NCI-H345 treated with DMSO at 0.1 percent for 48 hours (cell line): ENCODE results near the gene APAF1.
A peak's percentile ranks its signal among the peaks of the same experiment; 100 is the strongest.
"Not testable (repeated sequence)": the region's sequence is repeated elsewhere in the genome, so short reads cannot be mapped to it uniquely, and the experiment has no call there.

Experiments used
- DNase-seq: peaks from one replicate; lab custom pipeline; 2025; ENCODE audit not compliant: unreplicated experiment; lab: John Stamatoyannopoulos, UW

Gene APAF1

GRCh38 chr12:98644712-98645571 lies at the start of gene APAF1, which contains the start of gene IKBIP:
Gene APAF1 (plus strand): TSS chr12:98645290. CDS start chr12:98648360, 3,070 bp downstream.
Gene IKBIP (minus strand): TSS chr12:98644788. CDS start chr12:98644701, 87 bp downstream.
- DNase-seq, result peak; percentile 94

DNA sequence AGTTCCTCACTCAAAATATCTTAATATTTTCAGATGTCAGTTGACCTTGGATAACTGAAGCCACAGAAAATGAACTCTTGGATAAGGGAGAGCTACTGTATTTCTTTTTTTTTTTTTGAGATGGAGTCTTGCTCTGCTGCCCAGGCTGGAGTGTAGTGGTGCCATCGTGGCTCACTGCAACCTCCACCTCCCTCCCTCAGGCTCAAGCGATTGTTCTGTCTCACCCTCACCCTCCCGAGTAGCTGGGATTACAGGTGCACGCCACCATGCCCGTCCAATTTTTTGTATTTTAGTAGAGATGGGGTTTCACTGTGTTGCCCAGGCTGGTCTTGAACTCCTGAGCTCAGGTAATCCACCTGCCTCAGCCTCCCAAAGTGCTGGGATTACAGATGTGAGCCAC lies 47.8 kb upstream of the APAF1 start:
- not testable (repeated sequence) for DNase-seq

DNA sequence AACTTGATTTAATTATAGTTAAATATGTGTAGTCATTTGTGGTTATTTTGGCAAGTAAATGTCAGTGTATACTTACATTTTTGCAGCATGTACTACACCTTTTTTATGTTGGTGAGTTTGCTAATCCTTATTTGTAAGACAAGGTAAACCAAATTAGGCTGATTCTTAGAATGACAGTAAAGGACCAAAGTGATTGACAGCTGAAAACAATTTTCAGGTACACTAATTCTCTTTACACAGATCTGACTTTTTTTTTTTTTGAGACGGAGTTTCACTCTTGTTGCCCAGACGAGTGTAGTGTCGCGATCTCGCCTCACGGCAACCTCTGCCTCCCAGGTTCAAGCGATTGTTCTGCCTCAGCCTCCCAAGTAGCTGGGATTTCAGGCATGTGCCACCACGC lies 43.2 kb upstream of the APAF1 start:
- no peak for DNase-seq

DNA sequence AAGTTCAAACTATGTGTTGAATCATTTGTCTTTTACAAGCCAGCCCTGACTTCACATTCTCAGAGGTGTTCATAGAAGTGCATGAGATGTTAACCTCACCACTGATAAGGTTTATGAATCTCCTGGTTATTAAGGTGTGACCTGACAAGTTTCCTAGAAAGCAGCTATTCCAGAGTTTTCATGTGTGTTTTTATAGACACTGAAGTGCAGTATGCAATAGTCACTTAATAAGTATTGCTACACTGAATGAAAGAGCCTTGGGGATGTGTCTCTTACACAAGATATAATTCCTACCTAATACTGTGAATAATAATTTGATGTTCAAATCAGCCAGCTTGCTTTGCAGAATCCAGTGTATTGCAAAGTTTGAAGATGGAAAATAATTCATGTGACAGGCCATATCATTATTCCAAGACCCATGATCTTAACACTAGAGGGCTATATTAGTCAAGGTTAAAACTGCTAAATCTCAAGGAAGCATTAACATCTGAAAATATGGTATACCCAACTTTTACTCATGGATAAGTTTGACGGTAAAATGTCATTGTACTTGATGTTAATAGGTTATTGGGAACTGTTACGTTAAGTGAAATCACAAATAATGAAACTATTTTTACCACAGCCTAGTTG lies 38.6 kb upstream of the APAF1 start:
- no peak for DNase-seq

DNA sequence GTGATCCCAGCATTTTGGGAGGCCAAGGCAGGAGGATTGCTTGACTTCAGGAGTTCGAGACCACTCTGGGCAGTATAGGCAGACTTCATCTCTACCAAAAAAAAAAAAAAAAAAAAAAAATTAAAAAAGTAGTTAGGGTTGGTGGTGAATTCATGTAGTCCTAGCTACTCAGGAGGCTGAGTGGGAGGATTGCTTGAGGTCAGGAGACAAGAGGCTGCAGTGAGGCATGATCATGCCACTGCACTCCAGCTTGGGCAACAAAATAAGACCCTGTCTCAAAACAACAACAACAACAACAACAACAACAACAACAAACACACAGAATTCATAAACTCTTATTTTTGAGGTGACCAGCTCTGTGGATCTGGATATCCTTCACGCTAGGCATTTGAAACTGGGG lies 34.5 kb upstream of the APAF1 start:
- no peak for DNase-seq

- DNase-seq, result no peak
These were observed 32.3 kb upstream of the APAF1 start for GRCh38 chr12:98612696-98613334.

- DNase-seq, result no peak
These were observed 26.1 kb upstream of the APAF1 start for GRCh38 chr12:98618952-98619351.

- DNase-seq, result peak; percentile 60
These were observed 9.3 kb upstream of the APAF1 start for GRCh38 chr12:98635657-98636323.

DNA sequence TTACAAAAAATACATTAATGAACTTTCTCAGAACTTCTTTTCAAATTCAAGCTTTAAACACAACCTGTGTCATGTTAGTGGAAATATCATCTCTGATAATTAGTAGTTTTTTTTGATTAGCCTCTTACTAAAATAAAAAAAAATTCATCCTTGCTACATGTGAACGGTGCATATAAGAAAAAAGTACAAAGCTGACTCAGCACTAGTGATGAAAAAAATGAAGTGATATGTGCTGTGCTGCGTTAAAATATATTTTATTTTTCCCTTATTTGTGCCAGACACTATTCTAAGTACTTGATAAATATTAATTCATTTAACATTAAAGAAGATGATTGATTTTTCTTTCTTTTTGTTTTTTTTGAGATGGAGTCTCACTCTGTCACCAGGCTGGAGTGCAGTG lies 8.0 kb upstream of the APAF1 start:
- DNase-seq, result no peak

- no peak for DNase-seq
These were observed 7.1 kb upstream of the APAF1 start for GRCh38 chr12:98638009-98638408.

DNA sequence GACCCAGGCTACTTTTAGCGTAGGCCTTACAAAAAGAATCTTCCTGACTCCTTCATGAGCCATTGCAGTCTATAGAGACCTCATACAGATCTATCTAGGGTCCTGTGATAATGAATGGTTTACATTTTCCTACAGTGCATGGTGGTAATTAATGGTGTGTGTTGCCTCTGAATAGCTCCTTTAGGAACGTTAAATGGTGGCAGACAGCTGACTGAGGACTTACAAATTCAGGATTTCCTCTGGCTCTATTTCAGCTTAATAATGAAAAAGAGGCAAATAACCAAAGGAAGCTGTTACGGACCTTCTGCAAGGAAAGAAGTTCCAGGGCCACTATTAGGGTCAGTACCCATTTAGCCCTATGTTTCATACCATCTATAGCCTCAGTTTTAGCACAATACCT lies 5.6 kb upstream of the APAF1 start:
- no peak for DNase-seq

DNA sequence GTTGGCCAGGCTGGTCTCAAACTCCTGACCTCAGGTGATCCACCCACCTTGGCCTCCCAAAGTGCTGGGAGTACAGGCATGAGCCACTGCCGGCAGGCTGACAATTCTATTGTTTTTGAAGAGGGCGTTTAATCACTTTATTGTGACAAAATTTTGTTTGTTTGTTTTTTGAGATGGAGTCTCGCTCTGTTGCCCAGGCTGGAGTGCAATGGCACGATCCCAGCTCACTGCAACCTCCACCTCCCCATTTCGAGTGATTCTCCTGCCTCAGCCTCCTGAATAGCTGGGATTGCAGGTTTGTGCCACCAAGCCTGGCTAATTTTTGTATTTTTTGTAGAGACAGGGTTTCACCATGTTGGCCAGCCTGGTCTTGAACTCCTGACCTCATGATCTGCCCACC lies 2.3 kb upstream of the APAF1 start:
- not testable (repeated sequence) for DNase-seq

DNA sequence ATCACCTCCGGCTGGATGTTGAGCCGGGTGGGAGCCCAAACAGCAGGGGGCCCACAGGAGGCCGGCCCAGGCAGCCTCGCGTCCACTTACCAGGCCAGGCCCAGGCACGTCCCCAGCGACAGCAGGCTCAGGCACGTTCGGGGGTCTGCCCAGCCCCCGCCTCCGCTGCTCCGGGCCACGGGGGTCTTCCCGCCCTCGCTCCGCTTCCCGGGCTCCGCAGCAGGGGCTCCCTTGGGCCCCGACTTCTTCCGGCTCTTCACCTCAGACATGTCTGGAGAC lies 718 bp upstream of the APAF1 start:
- peak; percentile 45 for DNase-seq

GRCh38 chr12:98645572-98646067 lies 530 bp downstream of the APAF1 start:
- DNase-seq, result no peak

GRCh38 chr12:98646294-98647090 lies 1.4 kb downstream of the APAF1 start:
- DNase-seq, result no peak

DNA sequence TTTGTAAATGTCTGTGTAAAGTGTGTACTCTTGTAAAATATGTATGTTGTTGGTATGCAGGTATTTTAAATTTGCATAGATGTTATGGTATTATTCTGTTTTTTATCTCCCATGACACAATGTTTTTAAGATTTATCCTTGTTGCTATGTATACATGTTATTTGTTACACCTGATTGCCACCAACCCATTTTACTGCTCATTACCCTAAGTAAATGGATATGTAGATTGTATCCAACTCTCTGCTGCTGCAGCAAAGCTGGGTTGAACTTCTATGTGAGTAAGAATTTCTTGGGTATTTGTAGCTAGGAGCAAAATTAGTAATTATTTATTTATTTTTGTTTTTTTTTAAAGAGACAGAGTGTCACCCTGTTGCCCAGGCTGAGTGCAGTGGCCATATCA lies 6.2 kb downstream of the APAF1 start:
- no peak for DNase-seq

DNA sequence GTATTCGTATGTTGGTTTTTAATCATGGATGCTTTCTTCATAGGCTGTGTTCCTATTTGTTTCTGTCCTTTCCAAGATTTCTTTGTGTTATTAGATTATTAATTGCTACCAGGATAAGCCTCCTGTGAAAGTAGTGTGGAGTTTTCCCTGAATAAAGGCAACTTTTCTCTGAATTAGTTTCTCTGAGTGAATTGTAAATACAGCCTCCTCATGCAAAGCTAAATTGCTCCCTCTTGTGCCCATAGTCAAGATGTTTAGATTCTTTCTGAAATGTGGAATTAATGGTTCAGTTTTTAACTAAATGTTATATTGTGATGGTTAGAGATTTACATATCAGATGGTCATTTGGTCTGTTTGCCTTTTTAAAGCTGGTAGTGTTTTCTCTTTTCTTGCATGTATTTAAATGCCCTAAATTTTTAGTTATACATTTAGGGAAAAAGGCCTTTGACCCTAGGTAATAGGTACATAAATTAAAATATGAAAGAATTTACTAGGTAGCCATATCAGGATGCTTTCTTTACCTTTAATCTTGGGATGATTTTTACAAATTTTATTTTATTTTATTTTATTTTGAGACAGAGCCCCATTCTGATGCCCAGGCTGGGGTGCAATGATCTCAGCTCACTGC lies 8.9 kb downstream of the APAF1 start:
- peak; percentile 30 for DNase-seq

DNA sequence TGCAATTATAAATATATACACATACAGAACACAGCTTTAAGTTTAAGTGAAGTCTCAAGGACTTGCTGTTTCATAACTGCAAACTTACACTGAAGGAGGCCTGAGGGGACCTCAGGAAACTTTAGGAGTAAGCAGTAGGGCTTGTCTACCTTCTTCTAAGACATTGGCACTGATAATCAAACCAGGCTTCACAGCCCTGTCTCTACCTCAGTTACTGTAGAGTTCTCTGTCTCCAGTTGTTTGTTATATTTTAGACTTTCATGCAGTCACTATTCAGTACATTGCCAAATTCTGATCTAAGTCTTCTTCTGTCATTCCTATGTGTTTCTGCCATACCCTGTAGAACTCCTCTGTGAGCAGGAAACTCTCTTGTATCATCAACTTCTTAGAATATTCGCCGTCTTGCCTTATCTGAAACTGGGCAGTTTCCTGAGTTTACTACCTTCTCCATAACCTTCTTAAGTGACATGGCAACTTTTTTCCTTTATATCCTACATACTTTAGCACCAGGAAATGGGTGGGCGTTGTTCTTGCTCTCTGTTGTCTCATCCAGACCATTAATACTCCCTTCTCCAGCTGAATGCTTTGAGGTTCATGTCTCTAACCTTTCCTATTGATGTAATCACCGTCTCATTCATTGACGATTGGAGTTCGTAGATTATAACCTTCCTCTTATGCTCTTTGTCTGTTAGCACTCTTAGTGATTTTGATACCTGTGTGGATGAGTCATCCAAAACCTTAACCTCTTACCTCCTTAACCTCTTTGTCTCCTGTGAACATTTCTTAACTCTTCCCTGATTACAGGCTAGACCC lies 11.4 kb downstream of the APAF1 start:
- DNase-seq, result no peak

GRCh38 chr12:98660521-98660920 lies 15.4 kb downstream of the APAF1 start:
- no peak for DNase-seq
